H54 (cell line): ENCODE results near the gene CDC27.

Experiments used
- DNase-seq: peaks from one replicate; pipeline ENCODE4 v3.0.0; 2011; ENCODE audit warnings: low spot score, mixed read lengths; ENCODE audit not compliant: insufficient read length
- FAIRE-seq: peaks from 3 replicates; lab custom pipeline; 2011; peaks lifted over from hg19 to GRCh38; lab: Jason Lieb, UNC
- POLR2A ChIP-seq: IDR thresholded peaks from 2 replicates; pipeline ENCODE4 v1.6.1; 2011; ENCODE audit warnings: low read depth, mild to moderate bottlenecking, low read length

Gene CDC27

GRCh38 chr17:47210105-47210504, 21.0 kb upstream of the CDC27 start:
- DNase-seq (no peak), FAIRE-seq (no peak)
- TF ChIP-seq POLR2A = no peak

GRCh38 chr17:47209499-47209898, 20.4 kb upstream of the CDC27 start:
- no peak for FAIRE-seq
- no peak for DNase-seq
- no peak for TF ChIP-seq POLR2A

GRCh38 chr17:47208744-47209488, 19.8 kb upstream of the CDC27 start, which contains the start of gene MYL4:
TSS of gene MYL4 (plus strand) at chr17:47209348. CDS start at chr17:47209423, 75 bp downstream.
- DNase-seq (no peak), FAIRE-seq (no peak)
- no peak for TF ChIP-seq POLR2A

GRCh38 chr17:47207143-47208067, 18.3 kb upstream of the CDC27 start:
- no peak for TF ChIP-seq POLR2A
- FAIRE-seq = no peak

GRCh38 chr17:47205419-47205963, 16.4 kb upstream of the CDC27 start:
- no peak for FAIRE-seq
- no peak for DNase-seq

More at GRCh38 chr17:47207143-47208067, 18.3 kb upstream of the CDC27 start:
- no peak for DNase-seq

GRCh38 chr17:47204722-47205418, 15.8 kb upstream of the CDC27 start:
- DNase-seq (no peak), FAIRE-seq (no peak)
- TF ChIP-seq POLR2A = no peak

More at GRCh38 chr17:47205419-47205963, 16.4 kb upstream of the CDC27 start:
- TF ChIP-seq POLR2A = no peak

GRCh38 chr17:47203984-47204721, 15.1 kb upstream of the CDC27 start:
- DNase-seq = no peak

GRCh38 chr17:47201166-47201565, 12.1 kb upstream of the CDC27 start:
- FAIRE-seq (no peak), DNase-seq (no peak)
- TF ChIP-seq POLR2A = no peak

More at GRCh38 chr17:47203984-47204721, 15.1 kb upstream of the CDC27 start:
- FAIRE-seq = no peak
- no peak for TF ChIP-seq POLR2A

GRCh38 chr17:47200325-47200664, 11.2 kb upstream of the CDC27 start:
- no peak for DNase-seq
- no peak for TF ChIP-seq POLR2A
- FAIRE-seq = no peak

- no peak for TF ChIP-seq POLR2A
- FAIRE-seq (no peak), DNase-seq (no peak)
Measured at GRCh38 chr17:47199627-47200324, 10.7 kb upstream of the CDC27 start.

- no peak for DNase-seq
- no peak for FAIRE-seq
- no peak for TF ChIP-seq POLR2A
Measured at GRCh38 chr17:47197821-47198220, 8.7 kb upstream of the CDC27 start.

- TF ChIP-seq POLR2A = no peak
- FAIRE-seq (no peak), DNase-seq (no peak)
Measured at GRCh38 chr17:47193931-47194511, 4.9 kb upstream of the CDC27 start.

- DNase-seq (peak; percentile 19), FAIRE-seq (no peak)
- no peak for TF ChIP-seq POLR2A
Measured at GRCh38 chr17:47192554-47192953, 3.5 kb upstream of the CDC27 start.
